HG02943 (cell line): ENCODE measurements around the gene MYCT1.

Source experiments
- ATAC-seq: cut with Tn5 transposase; IDR thresholded peaks from one replicate; pipeline ENCODE4 v1.9.1; 2021; ENCODE audit warnings: mild to moderate bottlenecking, low read depth, moderate library complexity; ENCODE audit not compliant: unreplicated experiment

The MYCT1 gene

DNA sequence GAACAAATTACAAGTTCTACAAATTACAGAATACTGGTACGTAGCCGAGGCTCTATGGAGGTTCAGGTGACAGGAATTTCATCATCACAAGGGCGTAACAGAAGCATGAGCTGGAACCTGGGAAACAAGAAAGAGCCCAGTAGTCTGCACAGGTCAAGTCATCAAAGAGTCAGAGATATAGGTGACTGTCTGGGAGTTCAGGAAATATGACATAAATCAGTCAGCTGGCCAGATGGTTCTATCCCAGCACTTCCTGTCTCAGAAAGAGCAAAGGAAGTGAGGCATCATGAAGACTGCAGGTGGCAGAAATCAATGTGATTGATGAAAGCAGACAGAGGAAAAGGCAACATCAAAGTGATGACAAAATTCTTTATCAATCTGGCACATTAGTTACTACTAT is 23.3 kb downstream of the MYCT1 start:
- ATAC-seq, result no peak

DNA sequence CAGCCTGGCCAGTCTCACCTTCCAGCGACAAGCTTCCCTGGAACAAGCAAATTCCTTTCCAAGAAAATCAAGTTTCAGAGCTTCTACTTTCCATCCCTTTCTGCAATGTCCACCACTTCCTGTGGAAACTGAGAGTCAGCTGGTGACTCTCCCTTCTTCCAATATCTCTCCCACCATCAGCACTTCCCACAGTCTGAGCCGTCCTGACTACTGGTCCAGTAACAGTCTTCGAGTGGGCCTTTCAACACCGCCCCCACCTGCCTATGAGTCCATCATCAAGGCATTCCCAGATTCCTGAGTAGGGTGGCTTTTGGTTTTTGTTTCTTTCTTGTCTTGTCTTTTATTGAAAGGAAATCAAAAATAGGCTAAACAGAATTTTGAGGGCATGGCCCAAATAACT is 24.3 kb downstream of the MYCT1 start:
- no peak for ATAC-seq

DNA sequence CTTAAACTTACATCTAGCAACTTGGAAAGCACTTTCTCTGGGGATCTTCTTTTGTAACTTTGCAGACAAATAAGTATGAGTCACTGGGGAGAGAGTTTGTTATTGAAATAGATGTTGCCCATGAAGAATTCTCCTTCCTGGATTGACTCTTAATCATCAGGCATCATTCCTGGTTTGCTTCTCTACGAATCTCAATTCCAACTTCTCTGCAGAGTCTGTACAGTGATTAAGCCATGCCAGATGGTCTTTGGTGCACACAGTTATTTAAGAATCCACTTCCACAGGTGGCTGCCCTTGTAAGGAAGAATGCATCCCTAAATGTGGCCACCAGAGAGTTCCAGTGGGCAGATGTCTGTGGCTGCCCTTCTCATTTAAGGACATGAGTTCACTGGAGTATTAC is 25.7 kb downstream of the MYCT1 start:
- no peak for ATAC-seq

DNA sequence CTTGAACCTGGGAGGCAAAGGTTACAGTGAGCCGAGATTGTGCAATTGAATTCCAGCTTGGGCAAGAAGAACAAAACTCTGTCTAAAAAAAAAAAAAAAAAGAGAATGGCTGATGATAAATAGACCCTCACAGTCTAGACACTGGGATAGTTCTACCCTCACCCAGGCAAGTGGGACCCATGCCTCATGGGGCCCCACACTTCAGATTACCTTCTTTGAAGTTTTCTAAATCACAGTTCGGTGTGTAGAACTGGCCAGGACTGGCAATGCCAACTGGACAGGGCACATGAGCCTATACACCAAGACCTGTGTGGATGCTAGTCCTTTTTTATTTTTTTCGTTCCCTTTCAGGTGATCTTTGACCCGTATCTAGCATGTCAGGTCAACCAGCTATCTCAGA is 28.6 kb downstream of the MYCT1 start:
- ATAC-seq, result no peak

DNA sequence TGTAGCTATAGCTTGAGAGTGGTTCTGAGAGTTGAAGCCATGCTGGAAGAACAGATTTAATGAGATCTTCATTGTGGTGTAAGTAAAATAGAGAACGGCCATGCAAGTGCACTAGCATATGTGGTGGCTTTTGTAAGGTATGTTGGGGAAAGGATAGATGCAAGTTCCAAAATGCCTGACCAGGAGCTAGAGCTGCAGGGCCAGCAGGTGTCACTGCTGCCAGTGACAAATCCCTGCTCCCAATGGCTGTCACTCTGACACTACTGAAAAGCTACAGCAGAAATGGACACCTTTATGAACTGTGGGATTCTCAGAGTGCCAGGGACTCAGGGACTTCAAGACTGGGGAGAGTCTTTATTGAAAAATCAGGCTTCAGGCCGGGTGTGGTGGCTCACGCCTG is 29.8 kb downstream of the MYCT1 start:
- no peak for ATAC-seq

DNA sequence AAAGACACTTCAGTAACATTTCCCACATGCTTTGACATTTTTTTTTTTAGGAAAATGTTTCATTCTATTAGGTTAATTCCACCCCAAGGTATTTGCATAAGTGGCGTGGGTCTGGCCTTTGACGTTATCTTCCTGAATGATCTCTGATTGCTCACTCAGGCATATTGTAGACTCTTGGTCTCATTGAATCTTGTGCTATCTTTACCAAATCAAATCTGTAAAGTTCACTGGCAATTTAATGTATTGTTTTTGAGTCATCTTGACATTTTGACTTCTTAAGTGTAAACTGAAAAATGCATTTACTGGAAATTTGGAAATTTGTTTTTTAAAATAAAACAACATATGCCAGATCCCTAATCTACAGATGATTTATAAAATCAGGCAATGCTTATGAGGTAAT is 36.9 kb downstream of the MYCT1 start:
- ATAC-seq, result no peak

DNA sequence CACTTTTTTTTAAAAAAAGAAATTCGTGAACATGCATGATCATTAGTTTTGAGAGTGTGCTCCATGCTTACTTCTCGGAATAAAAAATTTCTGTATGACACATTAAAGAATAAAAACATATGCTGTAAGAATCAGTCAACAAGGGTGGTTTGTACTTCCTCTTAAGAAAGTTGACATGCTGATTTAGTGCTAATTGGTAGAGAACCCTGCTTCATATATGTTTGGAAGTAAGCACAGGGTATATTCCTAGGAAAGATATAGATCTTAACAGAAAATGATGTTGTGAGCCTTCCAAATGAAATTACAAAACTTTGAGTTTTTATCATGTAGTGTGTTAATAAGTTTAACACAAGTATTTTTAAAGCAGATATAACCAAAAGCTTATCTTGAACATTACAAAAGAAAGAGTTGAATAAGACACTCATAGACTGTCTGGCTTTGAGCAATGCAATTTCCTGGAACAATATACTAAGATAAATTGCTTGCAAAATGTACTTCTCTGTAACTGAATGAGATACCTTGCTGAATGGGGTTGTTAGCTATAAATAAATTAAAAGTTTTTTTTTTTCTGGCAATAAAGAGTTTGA is 39.1 kb downstream of the MYCT1 start:
- no peak for ATAC-seq

DNA sequence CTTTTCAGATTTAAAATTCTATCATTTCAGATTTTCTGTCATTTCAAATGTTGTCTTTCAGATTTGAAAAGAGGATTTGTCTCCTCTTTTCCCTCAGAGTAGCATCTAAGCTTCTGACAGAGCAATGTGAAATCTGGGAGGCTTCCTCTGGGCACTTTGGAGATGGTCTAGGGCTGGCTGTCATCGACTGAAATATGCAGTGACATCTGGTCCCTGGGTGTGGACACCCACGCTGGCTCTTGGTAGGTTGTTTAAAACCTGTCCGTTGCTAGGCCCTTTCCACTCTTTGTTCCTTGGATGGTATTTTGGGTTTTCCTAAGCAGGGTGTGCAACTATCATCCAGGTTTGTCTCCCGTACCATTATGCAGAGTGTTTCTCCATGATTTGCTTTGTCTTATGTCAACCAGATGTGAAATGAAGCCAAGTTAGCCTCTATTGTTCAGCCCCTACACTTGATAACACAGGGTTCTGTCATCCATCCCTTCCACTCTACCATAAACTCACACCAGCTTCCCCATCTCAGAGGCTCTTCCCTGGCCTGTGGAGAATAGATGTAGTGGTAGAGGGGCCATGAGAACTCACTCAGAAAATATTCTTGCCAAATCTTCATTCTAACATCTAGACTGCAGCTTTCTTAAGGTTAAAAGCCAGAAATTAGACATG is 47.9 kb downstream of the MYCT1 start:
- ATAC-seq, result no peak

DNA sequence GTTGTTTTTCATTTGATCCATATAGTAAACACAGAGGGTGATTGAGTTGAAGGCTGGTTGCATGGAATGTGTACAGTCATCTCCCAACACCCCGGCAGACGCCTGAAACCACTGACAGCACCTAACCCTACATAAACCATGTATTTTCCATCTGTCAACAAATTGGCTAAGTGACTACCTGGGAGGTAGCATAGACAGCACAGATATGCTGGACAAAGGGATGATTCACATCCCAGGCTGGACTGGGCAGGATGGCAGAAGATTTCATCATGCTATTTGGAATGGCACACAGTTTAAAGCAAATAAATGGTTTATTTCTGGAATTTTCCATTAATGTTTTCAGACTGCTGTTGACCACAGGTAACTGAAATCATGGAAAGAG is 48.5 kb downstream of the MYCT1 start:
- no peak for ATAC-seq

DNA sequence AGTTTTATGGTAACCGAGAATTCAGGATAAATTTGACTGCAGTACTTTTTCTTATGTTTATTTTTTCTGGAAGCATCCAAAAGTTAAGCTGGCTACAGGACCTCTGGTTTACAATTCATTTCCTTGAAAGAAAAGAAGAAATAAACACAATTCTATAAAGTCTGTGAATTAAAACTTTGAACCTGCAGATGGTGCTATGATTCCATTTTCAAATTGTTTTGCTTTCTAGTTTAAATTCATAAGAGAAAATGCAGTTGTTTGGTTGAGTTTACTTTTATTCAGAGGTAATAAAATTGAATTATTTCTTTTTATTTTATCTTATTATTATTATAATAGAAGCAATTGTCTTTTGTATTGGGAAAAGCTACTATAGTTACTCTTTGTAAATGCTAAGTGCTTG is 51.1 kb downstream of the MYCT1 start:
- ATAC-seq, result no peak

DNA sequence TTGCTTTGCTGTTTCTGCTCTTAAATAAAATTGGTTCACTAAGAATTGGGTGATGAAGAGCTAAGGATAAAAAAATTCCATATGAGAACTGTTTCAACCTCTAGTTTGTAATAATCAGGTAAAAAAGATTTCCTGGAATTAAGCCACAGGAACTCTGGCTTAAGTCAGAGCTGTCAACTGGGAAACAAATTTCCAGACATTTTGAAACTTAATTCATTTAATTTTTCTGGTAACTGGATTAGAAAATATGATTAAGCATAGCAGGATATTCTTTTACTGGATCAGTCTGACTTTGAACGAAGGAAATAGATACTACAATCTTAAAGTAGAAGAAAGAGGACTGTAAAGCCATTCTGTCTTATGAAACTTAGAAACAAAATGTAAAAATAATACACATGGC is 51.6 kb downstream of the MYCT1 start:
- no peak for ATAC-seq

DNA sequence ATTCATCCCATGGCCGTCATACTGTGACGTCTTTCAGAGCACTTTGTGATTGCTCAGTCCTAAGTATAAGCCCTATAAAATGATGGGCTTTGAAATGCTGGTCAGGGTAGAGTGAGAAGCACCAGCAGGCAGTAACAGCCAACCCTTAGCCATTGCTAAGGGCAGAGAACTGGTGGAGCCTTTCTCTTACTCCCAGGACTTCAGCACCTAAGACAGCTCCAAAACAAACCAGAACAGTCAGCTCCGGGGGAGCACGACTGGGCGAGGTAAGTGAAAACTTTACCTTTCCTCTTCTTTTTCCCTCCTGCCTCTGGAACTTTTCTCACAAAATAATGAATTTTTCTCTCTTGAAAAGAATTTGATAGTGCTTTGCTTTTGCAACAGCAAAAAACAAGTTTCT is 53.0 kb downstream of the MYCT1 start, which contains the start of gene VIP:
Gene VIP (plus strand): TSS at position 104 of the 400 bp plus-strand sequence. CDS start 1,381 bp downstream, outside the sequence.
- no peak for ATAC-seq

DNA sequence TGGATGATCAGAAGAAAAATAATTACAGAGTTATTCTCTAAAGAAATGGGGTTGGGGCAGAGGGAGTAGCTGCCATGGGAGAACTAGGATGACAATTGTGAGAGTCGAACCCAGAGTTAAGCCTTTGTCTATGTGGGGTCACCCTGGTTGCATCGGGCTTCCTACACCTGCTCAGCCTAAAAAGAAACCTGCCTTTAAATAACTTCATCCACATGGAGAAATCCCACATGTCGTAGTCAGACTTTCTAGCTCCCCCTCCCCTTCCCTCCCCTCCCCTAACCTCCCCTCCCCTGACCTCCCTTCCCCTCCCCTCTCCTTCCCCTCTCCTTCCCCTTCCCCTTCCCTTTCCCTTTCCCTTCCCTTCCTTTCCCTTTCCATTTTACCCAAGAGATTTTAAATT is 67.6 kb downstream of the MYCT1 start:
- ATAC-seq, result no peak

DNA sequence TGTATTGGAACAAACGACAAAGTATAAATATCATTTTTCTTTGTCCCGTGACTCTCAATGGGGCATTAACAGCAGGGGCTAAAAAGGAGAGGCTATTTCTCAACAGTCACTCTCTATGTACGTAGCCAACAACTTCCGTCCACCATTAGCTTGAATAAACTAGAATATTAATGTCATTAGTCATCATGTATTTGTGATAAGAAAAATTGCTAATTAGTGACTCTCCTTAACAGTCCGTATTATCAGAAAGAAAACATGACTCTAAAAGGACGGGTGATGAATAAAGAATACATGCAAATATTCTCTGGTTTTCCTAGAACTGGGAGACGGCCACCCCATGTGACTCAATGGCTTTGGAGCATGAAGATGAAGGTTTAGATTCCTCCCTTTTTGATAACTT is 71.5 kb downstream of the MYCT1 start:
- no peak for ATAC-seq

DNA sequence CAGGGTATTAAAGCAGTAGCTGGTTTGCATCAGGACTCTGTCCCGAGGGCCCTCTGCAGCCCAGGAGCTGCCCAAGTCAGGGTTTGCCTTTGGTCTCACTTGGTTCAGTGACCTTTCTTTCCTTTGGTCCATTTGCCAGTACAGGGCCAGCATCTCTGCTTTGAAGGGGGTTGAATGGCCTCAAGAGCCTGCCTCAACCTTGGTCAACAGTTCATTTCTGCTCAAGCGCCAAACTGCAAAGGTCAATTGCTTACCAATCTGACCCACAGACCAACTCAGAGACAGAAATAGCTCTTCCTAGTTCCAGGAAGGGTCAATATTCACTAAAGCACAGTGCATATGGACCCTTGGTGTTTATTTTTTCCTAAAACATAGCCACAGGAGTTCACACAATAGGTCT is 72.3 kb downstream of the MYCT1 start:
- no peak for ATAC-seq

DNA sequence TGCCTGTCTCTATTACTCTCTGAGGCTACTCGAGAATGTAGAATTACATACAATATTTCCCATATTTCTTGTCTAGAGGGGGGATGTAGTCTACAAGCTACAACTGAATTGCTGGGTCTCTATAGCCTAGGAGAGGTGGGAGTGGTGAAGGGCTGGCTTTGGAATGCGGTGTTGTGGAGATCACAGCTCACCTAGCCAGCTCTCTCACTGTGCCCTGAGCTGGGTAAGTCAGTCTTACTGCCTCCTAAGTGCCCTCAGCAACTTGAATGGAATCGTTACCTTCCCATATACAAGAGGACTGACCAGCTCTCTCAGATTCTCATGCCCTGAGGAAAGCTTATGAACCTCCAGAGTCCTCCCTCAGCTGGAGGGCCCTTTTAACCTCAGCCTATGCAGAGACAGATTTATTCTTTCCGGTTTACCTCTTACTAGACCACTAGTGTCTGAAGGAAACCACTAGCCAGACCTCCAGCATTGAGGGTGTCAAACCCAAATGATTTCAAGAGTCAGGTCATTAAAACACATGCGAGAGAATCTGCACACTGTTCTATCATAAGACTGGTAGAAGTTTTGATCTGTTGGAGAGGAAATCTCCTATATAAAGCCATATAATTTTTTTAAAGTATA is 73.5 kb downstream of the MYCT1 start:
- no peak for ATAC-seq
